Cardiac fibroblast (primary cell): Measurements from ENCODE around the gene DISP2.

ENCODE experiments used
- DNase-seq, 2 donors: peaks; one replicate each; pipeline versions ENCODE4 v3.0.0 to v3.0.0-alpha.2; 2010; ENCODE audit warnings: low read depth in 2 of 2
- H3K4me3 ChIP-seq, 2 donors: replicated peaks in 1 of 2; 1 replicate in 1 of 2; 2 replicates in 1 of 2; pipeline ENCODE4 v1.5.1; 2011; ENCODE audit warnings: low read depth in 2 of 2, low read length in 2 of 2, mild to moderate bottlenecking in 2 of 2, moderate library complexity in 1 of 2
- CTCF ChIP-seq: IDR thresholded peaks from one replicate; pipeline ENCODE4 v1.5.1; 2011; ENCODE audit warnings: low read depth, mild to moderate bottlenecking, low read length, inconsistent platforms

DISP2 gene

GRCh38 chr15:40357723-40358470, at the start of gene DISP2:
TSS of gene DISP2 (plus strand) at chr15:40358219. CDS start at chr15:40358322, 103 bp downstream.
- peak; percentile 74 to 81 for DNase-seq
- peak within 1 kb of the TSS; percentile 52 to 54 for H3K4me3 ChIP-seq
- TF ChIP-seq CTCF, result no peak

- no peak overlapping the region for H3K4me3 ChIP-seq
- TF ChIP-seq CTCF, result no peak
- no peak for DNase-seq
Measured at GRCh38 chr15:40309344-40309862, 48.6 kb upstream of the DISP2 start.

- TF ChIP-seq CTCF, result peak; percentile 77
- no peak overlapping the region for H3K4me3 ChIP-seq
- DNase-seq, result peak; percentile 52 to 57
Measured at GRCh38 chr15:40310001-40310959, 47.7 kb upstream of the DISP2 start.

- no peak for DNase-seq
- H3K4me3 ChIP-seq, result no peak overlapping the region
- TF ChIP-seq CTCF, result no peak
Measured at GRCh38 chr15:40310993-40311392, 47.0 kb upstream of the DISP2 start.

GRCh38 chr15:40312370-40313158, 45.5 kb upstream of the DISP2 start:
- no peak for TF ChIP-seq CTCF
- no peak for DNase-seq
- no peak overlapping the region for H3K4me3 ChIP-seq
